ENCODE data around the gene LNPK. TPM values are rescaled to one million over a fixed set of nuclear protein-coding genes. Genes with fewer than 3 reads are reported as not detected.

Gene LNPK
- total and polyA plus RNA-seq, 9 of the 15 experiments (the other 6 are each of a cell fraction or from before 2014, with no cell fraction given), result 6.4 to 40.4 (median 21.3) TPM

GRCh38 chr2:175955136-175955535, 46.9 kb downstream of the LNPK start:
- Histone ChIP-seq H3K4me2 (ENCODE audit: insufficient read depth, low read length) (no peak overlapping the region), H3K4me1 (replicated peaks in 1 of 2; ENCODE audit: control insufficient read depth in 2 of 2, insufficient read depth in 2 of 2, low read length in 2 of 2) (peaks cover 0 to 7% of the 10 kb centered on the region in 2 experiments; a peak in 3 of 5 replicates), H3K9me1 (ENCODE audit: control insufficient read depth, insufficient read depth, low read length) (no peaks in the 10 kb centered on the region), H3K4me3 (no peak overlapping the region), H3K9ac (ENCODE audit: insufficient read depth in 1 of 2, low read depth in 2 of 2, low read length in 2 of 2) (no peak overlapping the region; a peak in 1 of 4 replicates), H3K27ac (ENCODE audit: extremely low read depth, low read depth, low read length) (no peak overlapping the region), H4K20me1 (replicated peaks; ENCODE audit: control insufficient read depth, insufficient read depth, low read length) (no peaks in the 10 kb centered on the region; the same call in 1 of the 2 replicates), H3K27me3 (ENCODE audit: control insufficient read depth in 2 of 2, insufficient read depth in 2 of 2, low read length in 2 of 2) (no peaks in the 10 kb centered on the region), H3K36me3 (ENCODE audit: control insufficient read depth, insufficient read depth, low read length) (peaks cover 18% of the 10 kb centered on the region; the same call in 2 of the 3 replicates), H3K9me3 (replicated peaks; ENCODE audit: control insufficient read depth, insufficient read depth, low read depth, low read length) (no peaks in the 10 kb centered on the region), H3K79me2 (ENCODE audit: control insufficient read depth, insufficient read depth, low read length) (no peaks in the 10 kb centered on the region), H2AFZ (ENCODE audit: low read depth, low read length) (no peak overlapping the region)
- ChIA-PET CTCF (ENCODE audit: low intra/inter-chr PET ratio) (no interaction called here), POLR2A (interaction anchor here (0.7 kb wide), 1 partner anchor 179 kb away, joined by 3 read pairs; no protein-coding TSS in a partner anchor)
- no peak for FAIRE-seq
- TF ChIP-seq ZNF780A (CRISPR knock-in tag; IDR thresholded peaks at IDR 0.05) (no peak), DLX4 (CRISPR knock-in tag; IDR thresholded peaks at IDR 0.05) (no peak), ERF (CRISPR knock-in tag; IDR thresholded peaks at IDR 0.05) (no peak), EHMT2 (IDR thresholded peaks at IDR 0.05) (no peak), SAFB (IDR thresholded peaks at IDR 0.05; ENCODE audit: borderline replicate concordance, low read depth, low read length) (no peak), ZNF740 (CRISPR knock-in tag; IDR thresholded peaks at IDR 0.05) (no peak), ZNF740 (tag; IDR thresholded peaks at IDR 0.05) (no peak), ZNF592 (IDR thresholded peaks at IDR 0.05) (no peak), ZNF12 (CRISPR knock-in tag; IDR thresholded peaks at IDR 0.05) (no peak), FOXA3 (CRISPR knock-in tag; conservative IDR thresholded peaks at IDR 0.05 in 1 of 2, IDR thresholded peaks at IDR 0.05 in 1 of 2) (peak in 1 of 2 experiments; percentile 38; a peak in 2 of 4 replicates), HMBOX1 (IDR thresholded peaks at IDR 0.05) (0 out of 2 replicates have a peak, but pooled peaks have one; percentile 16)
- in situ Hi-C loops (cut with MboI) (no loop called here), intact Hi-C loops (cut with micrococcal nuclease) (no loop called here)
- 23% methylated on average over 2 of the region's 2 CpGs for WGBS (ENCODE audit: insufficient coverage, low coverage, missing lambda C conversion rate)
- DNase-seq (ENCODE audit: extremely low read depth in 1 of 4, low spot score in 3 of 4), result peak in 3 of 4 experiments; percentile 14 to 20 (median 17)
- no TSS peak for BruUV-seq (replicated peaks)
- peak; percentile 68 for ATAC-seq

All from K562 (cell line).